GM21723 (cell line): ENCODE results near the gene TLK1.
"Not testable (repeated sequence)": the region's sequence is repeated elsewhere in the genome, so short reads cannot be mapped to it uniquely, and the experiment has no call there.

Source experiments
- ATAC-seq: cut with Tn5 transposase; IDR thresholded peaks from one replicate; pipeline ENCODE4 v1.9.1; 2021; ENCODE audit warnings: mild to moderate bottlenecking, moderate library complexity; ENCODE audit not compliant: unreplicated experiment

The TLK1 gene

GRCh38 chr2:171146071-171146470 is 14.6 kb downstream of the TLK1 start:
- ATAC-seq: no peak

- no peak for ATAC-seq
Measured at GRCh38 chr2:171143670-171144062, 17.0 kb downstream of the TLK1 start.

- ATAC-seq: no peak
Measured at GRCh38 chr2:171142398-171142797, 18.3 kb downstream of the TLK1 start.

- no peak for ATAC-seq
Measured at GRCh38 chr2:171141320-171141719, 19.4 kb downstream of the TLK1 start.

- ATAC-seq: no peak
Measured at GRCh38 chr2:171139860-171140259, 20.8 kb downstream of the TLK1 start.

- peak; percentile 88 for ATAC-seq
Measured at GRCh38 chr2:171136024-171136423, 24.7 kb downstream of the TLK1 start.

GRCh38 chr2:171134624-171135230 is 26.0 kb downstream of the TLK1 start:
- ATAC-seq: no peak

- no peak for ATAC-seq
Measured at GRCh38 chr2:171132086-171132485, 28.6 kb downstream of the TLK1 start.

GRCh38 chr2:171128461-171128860 is 32.2 kb downstream of the TLK1 start:
- ATAC-seq: no peak

GRCh38 chr2:171124541-171124940 is 36.2 kb downstream of the TLK1 start:
- ATAC-seq: no peak

- ATAC-seq: no peak
Measured at GRCh38 chr2:171109571-171109970, 51.1 kb downstream of the TLK1 start.

GRCh38 chr2:171109020-171109419 is 51.7 kb downstream of the TLK1 start:
- ATAC-seq: no peak

GRCh38 chr2:171107803-171108202 is 52.9 kb downstream of the TLK1 start:
- ATAC-seq: no peak

GRCh38 chr2:171104379-171104778 is 56.3 kb downstream of the TLK1 start:
- ATAC-seq: no peak

GRCh38 chr2:171102802-171103201 is 57.9 kb downstream of the TLK1 start:
- ATAC-seq: no peak

GRCh38 chr2:171100370-171100769 is 60.3 kb downstream of the TLK1 start:
- ATAC-seq: no peak

- no peak for ATAC-seq
Measured at GRCh38 chr2:171098607-171099006, 62.1 kb downstream of the TLK1 start.

- ATAC-seq: no peak
Measured at GRCh38 chr2:171095014-171095582, 65.6 kb downstream of the TLK1 start.

GRCh38 chr2:171091517-171091916 is 69.2 kb downstream of the TLK1 start:
- ATAC-seq: not testable (repeated sequence)

- no peak for ATAC-seq
Measured at GRCh38 chr2:171089489-171089888, 71.2 kb downstream of the TLK1 start.

- no peak for ATAC-seq
Measured at GRCh38 chr2:171088057-171088834, 72.4 kb downstream of the TLK1 start.

GRCh38 chr2:171087547-171087946 is 73.1 kb downstream of the TLK1 start:
- no peak for ATAC-seq
